ENCODE results near the gene KSR2.

DNA sequence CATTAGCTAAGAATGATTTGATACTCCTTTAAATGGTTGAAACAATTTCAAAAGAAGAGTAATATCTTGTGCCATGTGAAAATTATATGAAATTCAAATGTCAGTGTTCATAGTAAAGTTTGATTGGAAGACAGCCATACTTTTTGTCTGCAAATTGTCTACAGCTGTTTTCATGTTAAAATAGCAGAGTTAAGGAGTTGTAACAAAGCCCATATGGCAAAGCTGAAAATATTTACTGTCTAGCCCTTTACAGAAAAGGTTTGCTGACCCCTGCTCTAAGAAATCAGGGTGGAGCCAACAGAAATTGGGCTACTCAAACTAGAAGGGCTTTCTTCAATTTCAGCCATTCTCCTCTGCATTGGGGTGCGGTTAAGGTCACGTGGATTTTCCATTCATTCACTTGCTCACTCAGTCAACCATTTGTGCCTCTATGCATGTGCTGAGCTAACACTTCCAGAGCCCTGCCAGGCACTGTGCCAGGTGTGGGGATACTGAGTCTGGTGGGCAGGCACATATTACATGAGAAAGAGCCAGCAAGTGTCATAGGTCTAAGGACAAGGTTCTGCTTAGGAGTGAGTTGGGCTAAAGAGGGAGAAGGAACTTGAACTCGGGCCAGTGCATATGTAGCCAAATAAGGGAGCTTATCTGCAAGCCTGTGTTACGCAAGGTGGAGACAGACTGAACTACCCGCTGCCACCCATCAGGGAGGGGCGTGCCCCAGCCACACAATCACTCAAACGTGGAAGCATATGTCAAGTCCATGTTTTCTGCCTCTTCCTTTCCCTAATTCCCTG is 467.5 kb downstream of the KSR2 start:
- no peak for TF ChIP-seq CTCF (IDR thresholded peaks at IDR 0.05; ENCODE audit: low read depth, low read length)
- no peak for TF ChIP-seq EZH2phosphoT487 (IDR thresholded peaks at IDR 0.05; ENCODE audit: low read depth)

All from OCI-LY3 (cell line).